ENCODE data around the gene FAM118A.

DNA sequence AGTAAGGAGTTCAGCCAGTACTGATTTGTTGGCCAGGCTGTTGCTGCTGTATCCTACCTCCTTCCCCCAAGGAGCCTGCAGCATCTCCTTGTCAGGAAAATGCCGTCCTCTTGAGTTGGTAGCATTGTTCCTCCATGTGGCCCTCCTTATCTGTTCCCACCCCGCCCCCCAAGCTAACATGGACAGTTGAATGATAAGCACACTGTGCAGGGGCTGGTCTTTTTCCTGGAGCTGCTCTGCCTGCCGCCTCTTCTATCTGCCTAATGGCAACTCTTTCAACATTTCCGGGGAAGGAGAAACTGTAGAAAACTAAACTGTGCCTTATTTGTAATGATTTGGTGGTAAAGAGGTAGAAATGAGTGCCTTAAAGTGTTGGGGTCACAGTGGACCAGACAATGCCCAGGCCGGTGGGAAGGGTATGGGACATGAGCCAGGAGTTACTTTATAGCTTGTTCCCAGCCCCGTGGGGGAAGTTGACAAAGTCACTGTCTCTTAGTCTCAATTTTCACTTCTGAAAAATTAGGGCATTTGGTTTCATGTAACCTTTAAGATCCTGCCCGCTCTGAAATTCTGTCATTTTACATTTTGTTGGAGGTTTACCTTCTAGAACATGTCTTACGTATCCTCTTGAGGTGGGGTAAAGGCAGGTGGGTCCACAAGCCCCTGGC lies 4.5 kb downstream of the FAM118A start:
- TF ChIP-seq POLR2A (IDR thresholded peaks at IDR 0.05) = no peak
- TF ChIP-seq, protein P1, sequence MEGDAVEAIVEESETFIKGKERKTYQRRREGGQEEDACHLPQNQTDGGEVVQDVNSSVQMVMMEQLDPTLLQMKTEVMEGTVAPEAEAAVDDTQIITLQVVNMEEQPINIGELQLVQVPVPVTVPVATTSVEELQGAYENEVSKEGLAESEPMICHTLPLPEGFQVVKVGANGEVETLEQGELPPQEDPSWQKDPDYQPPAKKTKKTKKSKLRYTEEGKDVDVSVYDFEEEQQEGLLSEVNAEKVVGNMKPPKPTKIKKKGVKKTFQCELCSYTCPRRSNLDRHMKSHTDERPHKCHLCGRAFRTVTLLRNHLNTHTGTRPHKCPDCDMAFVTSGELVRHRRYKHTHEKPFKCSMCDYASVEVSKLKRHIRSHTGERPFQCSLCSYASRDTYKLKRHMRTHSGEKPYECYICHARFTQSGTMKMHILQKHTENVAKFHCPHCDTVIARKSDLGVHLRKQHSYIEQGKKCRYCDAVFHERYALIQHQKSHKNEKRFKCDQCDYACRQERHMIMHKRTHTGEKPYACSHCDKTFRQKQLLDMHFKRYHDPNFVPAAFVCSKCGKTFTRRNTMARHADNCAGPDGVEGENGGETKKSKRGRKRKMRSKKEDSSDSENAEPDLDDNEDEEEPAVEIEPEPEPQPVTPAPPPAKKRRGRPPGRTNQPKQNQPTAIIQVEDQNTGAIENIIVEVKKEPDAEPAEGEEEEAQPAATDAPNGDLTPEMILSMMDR (IDR thresholded peaks at IDR 0.05) = no peak
- no peak for TF ChIP-seq POLR2AphosphoS5 (IDR thresholded peaks at IDR 0.05)
- no peak for TF ChIP-seq EP300 (IDR thresholded peaks at IDR 0.05)

Measured in stomach (tissue), 4 donors.